Measurements from ENCODE around the gene CDKN2B. TPM values are rescaled to one million over a fixed set of nuclear protein-coding genes. Genes with fewer than 3 reads are reported as not detected.
A peak's percentile ranks its signal among the peaks of the same experiment; 100 is the strongest.

CDKN2B gene
- total and polyA plus RNA-seq, 2 experiments from 2014 or later = 15.1 to 18.6 TPM

GRCh38 chr9:22010866-22011625 lies 1.9 kb upstream of the CDKN2B start:
- Histone ChIP-seq H3K27me3 (peaks cover 20% of the 10 kb centered on the region), H4K20me1 (ENCODE audit: insufficient read depth, poor library complexity, severe bottlenecking) (no peaks in the 10 kb centered on the region), H2AFZ (no peak overlapping the region), H3K79me2 (no peaks in the 10 kb centered on the region), H3K27ac (no peak overlapping the region), H3K4me1 (ENCODE audit: insufficient read depth) (no peaks in the 10 kb centered on the region), H3K36me3 (replicated peaks; ENCODE audit: insufficient read depth, low read depth) (no peaks in the 10 kb centered on the region), H3K9me3 (ENCODE audit: low read depth) (no peaks in the 10 kb centered on the region), H3K4me2 (no peak overlapping the region), H3K9me2 (replicated peaks; ENCODE audit: insufficient read depth) (no peaks in the 10 kb centered on the region), H3K4me3 (no peak overlapping the region)
- no peak for TF ChIP-seq CTCF (IDR thresholded peaks at IDR 0.05; ENCODE audit: poor library complexity)
- no peak for TF ChIP-seq EZH2 (IDR thresholded peaks at IDR 0.05; ENCODE audit: borderline replicate concordance)
- TF ChIP-seq EZH2phosphoT487 (IDR thresholded peaks at IDR 0.05; ENCODE audit: low read depth, severe bottlenecking, unreplicated experiment) = no peak
- DNase-seq (ENCODE audit: low spot score) = peak; percentile 71
- WGBS (ENCODE audit: low lambda C conversion rate, missing lambda C conversion rate) = 23% methylated on average over 13 of the region's 13 CpGs

GRCh38 chr9:22009506-22009867 lies 382 bp upstream of the CDKN2B start:
- no peak for DNase-seq (ENCODE audit: low spot score)
- H3K9me2 ChIP-seq (replicated peaks; ENCODE audit: insufficient read depth) = no peaks in the 10 kb centered on the region
- H3K4me2 ChIP-seq = peak overlapping the region; percentile 89
- H3K27ac ChIP-seq = no peak overlapping the region
- no peak overlapping the region for H3K4me3 ChIP-seq
- TF ChIP-seq CTCF (IDR thresholded peaks at IDR 0.05; ENCODE audit: poor library complexity) (no peak), EZH2 (IDR thresholded peaks at IDR 0.05; ENCODE audit: borderline replicate concordance) (no peak), EZH2phosphoT487 (IDR thresholded peaks at IDR 0.05; ENCODE audit: low read depth, severe bottlenecking, unreplicated experiment) (no peak)
- no peaks in the 10 kb centered on the region for H3K36me3 ChIP-seq (replicated peaks; ENCODE audit: insufficient read depth, low read depth)
- H3K79me2 ChIP-seq = no peaks in the 10 kb centered on the region
- H4K20me1 ChIP-seq (ENCODE audit: insufficient read depth, poor library complexity, severe bottlenecking) = no peaks in the 10 kb centered on the region
- peaks cover 35% of the 10 kb centered on the region for H3K27me3 ChIP-seq
- no peaks in the 10 kb centered on the region for H3K4me1 ChIP-seq (ENCODE audit: insufficient read depth)
- no peaks in the 10 kb centered on the region for H3K9me3 ChIP-seq (ENCODE audit: low read depth)
- WGBS (ENCODE audit: low lambda C conversion rate, missing lambda C conversion rate) = 12% methylated on average over 6 of the region's 6 CpGs
- peak overlapping the region; percentile 42 for H2AFZ ChIP-seq

- Histone ChIP-seq H3K27ac (no peak overlapping the region), H3K4me1 (ENCODE audit: insufficient read depth) (no peaks in the 10 kb centered on the region), H3K79me2 (no peaks in the 10 kb centered on the region), H3K36me3 (replicated peaks; ENCODE audit: insufficient read depth, low read depth) (no peaks in the 10 kb centered on the region), H3K27me3 (peaks cover 46% of the 10 kb centered on the region), H3K9me3 (ENCODE audit: low read depth) (no peaks in the 10 kb centered on the region), H4K20me1 (ENCODE audit: insufficient read depth, poor library complexity, severe bottlenecking) (no peaks in the 10 kb centered on the region), H3K4me3 (peak overlapping the region; percentile 41), H3K9me2 (replicated peaks; ENCODE audit: insufficient read depth) (no peaks in the 10 kb centered on the region), H2AFZ (peak overlapping the region; percentile 81), H3K4me2 (peak overlapping the region; percentile 89)
- DNase-seq (ENCODE audit: low spot score) = no peak
- TF ChIP-seq CTCF (IDR thresholded peaks at IDR 0.05; ENCODE audit: poor library complexity) = no peak
- TF ChIP-seq EZH2 (IDR thresholded peaks at IDR 0.05; ENCODE audit: borderline replicate concordance) = no peak
- no peak for TF ChIP-seq EZH2phosphoT487 (IDR thresholded peaks at IDR 0.05; ENCODE audit: low read depth, severe bottlenecking, unreplicated experiment)
- 2% methylated on average over 8 of the region's 8 CpGs for WGBS (ENCODE audit: low lambda C conversion rate, missing lambda C conversion rate)
Measured at GRCh38 chr9:22008384-22008716, 755 bp downstream of the CDKN2B start.

Data from hepatocyte (in vitro differentiated cells).